Inferior parietal cortex (tissue), 1 donor: ENCODE data around the gene XRN1.
A peak's percentile ranks its signal among the peaks of the same experiment; 100 is the strongest.

Source experiments
- DNase-seq: peaks from one replicate; pipeline ENCODE4 v3.0.0-alpha.2; 2016; ENCODE audit errors: extremely low spot score

XRN1 gene

GRCh38 chr3:142272200-142272891, 175.5 kb downstream of the XRN1 start:
- peak; percentile 53 for DNase-seq

- DNase-seq: no peak
These were observed 177.4 kb downstream of the XRN1 start for GRCh38 chr3:142270407-142270806.

- DNase-seq: no peak
These were observed 178.1 kb downstream of the XRN1 start for GRCh38 chr3:142269767-142270166.

DNA sequence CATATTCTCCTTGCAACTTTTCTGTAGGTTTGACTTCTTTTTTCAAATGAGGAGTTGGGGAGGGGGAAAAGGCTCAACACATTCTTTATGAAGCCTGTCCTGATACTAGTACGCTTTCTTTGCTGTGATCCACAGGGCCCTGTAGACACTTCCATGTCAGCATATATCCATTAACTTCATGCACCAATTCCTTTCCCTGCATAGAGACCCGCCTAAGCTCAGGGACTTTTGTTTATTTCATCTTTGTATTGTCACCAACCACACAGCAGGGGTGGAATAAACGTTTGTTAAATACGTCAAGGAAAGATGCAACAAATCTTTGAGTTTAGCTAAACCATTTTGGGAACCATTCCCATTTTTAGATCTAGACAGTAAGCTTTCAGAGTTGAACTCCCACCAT, 179.4 kb downstream of the XRN1 start:
- DNase-seq: no peak

DNA sequence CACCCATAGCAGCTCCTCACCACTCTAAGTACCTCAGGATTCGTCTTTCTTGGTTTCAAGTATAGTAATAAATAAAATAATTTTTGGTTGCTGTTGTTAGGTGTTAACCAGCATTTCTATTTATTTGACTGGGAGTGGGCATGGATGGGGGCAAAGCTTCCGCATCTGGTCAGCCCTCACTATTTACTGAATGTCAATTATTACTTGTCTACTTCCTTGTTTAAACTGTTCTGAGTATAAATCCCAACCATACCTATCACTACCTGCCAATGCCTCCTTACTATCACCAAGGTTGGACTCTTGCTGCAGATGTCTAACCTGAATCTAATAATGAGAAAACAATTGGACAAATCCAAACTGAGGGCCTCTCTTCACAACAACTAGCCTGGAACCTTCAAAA, 180.6 kb downstream of the XRN1 start:
- no peak for DNase-seq

GRCh38 chr3:142263112-142263511, 184.7 kb downstream of the XRN1 start:
- no peak for DNase-seq

GRCh38 chr3:142259359-142259758, 188.5 kb downstream of the XRN1 start:
- DNase-seq: no peak

- DNase-seq: no peak
These were observed 191.0 kb downstream of the XRN1 start for GRCh38 chr3:142256712-142257333.
